GM12878 (cell line): Measurements from ENCODE around the gene MSL1. TPM values are rescaled to one million over a fixed set of nuclear protein-coding genes. Genes with fewer than 3 reads are reported as not detected.

Experiments used
- ATAC-seq: fragments of 200-7000 bp; cut with Tn5 transposase; 3 replicates; pipeline ENCODE4 v1.9.1; 2020; ENCODE audit warnings: mild to moderate bottlenecking, moderate library complexity
- BruUV-seq: library from RNA; stranded (reverse); fragments of 400-500 nt; replicated peaks from 2 replicates; lab custom pipeline; 2021; lab: Mats Ljungman, UMichigan
- CTCF ChIA-PET: fragments of 300-600 bp; sonication (Branson Sonifier 250); formaldehyde crosslinking; extraction: SDS; loops from one replicate; lab custom pipeline; 2021; ENCODE audit warnings: inconsistent platforms; lab: Yijun Ruan, JAX
- POLR2A ChIA-PET: fragments of 350-600 bp; formaldehyde crosslinking; extraction: SDS; loops from one replicate; lab custom pipeline; 2021; ENCODE audit warnings: inconsistent platforms; lab: Charles Lee
- RAD21 ChIA-PET: fragments of 300-600 bp; sonication (Branson Sonifier 250); formaldehyde crosslinking; loops from one replicate; lab custom pipeline; 2023; ENCODE audit warnings: antibody characterized with exemption; ENCODE audit not compliant: unreplicated experiment; lab: Charles Lee
- SMC1A ChIA-PET: fragments of 300-600 bp; sonication (Branson Sonifier 250); formaldehyde crosslinking; loops from one replicate; lab custom pipeline; 2023; ENCODE audit not compliant: unreplicated experiment, uncharacterized antibody; lab: Charles Lee
- DNase-seq: peaks from one replicate; pipeline ENCODE4 v3.0.0-alpha.2; 2011; ENCODE audit warnings: low read depth, low spot score
- FAIRE-seq: peaks from 3 replicates; lab custom pipeline; 2011; peaks lifted over from hg19 to GRCh38; lab: Jason Lieb, UNC
- H2AFZ ChIP-seq: 2 replicates; pipeline ENCODE4 v1.6.0; 2011; ENCODE audit warnings: low read depth, low read length, control low read depth; ENCODE audit not compliant: control insufficient read depth
- H3K27ac ChIP-seq: 2 replicates; pipeline ENCODE4 v1.5.1; 2011; ENCODE audit warnings: control low read depth; ENCODE audit not compliant: control insufficient read depth, insufficient read depth
- H3K27me3 ChIP-seq, 2 experiments: replicated peaks in 1 of 2; 2 replicates each; pipeline versions ENCODE4 v1.6.0 to v1.6.1; 2011; ENCODE audit warnings: low read length in 1 of 2; ENCODE audit not compliant: control insufficient read depth in 2 of 2, insufficient read depth in 2 of 2
- H3K36me3 ChIP-seq, 2 experiments: 2 replicates each; pipeline ENCODE4 v1.5.1; 2011; ENCODE audit warnings: low read length in 1 of 2; ENCODE audit not compliant: control insufficient read depth in 2 of 2, insufficient read depth in 2 of 2
- H3K4me1 ChIP-seq: 2 replicates; pipeline ENCODE4 v1.6.1; 2011; ENCODE audit warnings: mild to moderate bottlenecking, low read length, moderate library complexity, mixed read lengths; ENCODE audit not compliant: control insufficient read depth, insufficient read depth
- H3K4me2 ChIP-seq: 2 replicates; pipeline ENCODE4 v1.6.0; 2011; ENCODE audit warnings: control low read depth; ENCODE audit not compliant: control insufficient read depth, insufficient read depth
- H3K4me3 ChIP-seq: fragments of 200-600 bp; sonication (generic); 2 replicates; pipeline ENCODE4 v1.5.1; 2016
- H3K79me2 ChIP-seq: 2 replicates; pipeline ENCODE4 v1.6.0; 2011; ENCODE audit warnings: low read length; ENCODE audit not compliant: control insufficient read depth, insufficient read depth
- H3K9ac ChIP-seq: 2 replicates; pipeline ENCODE4 v1.8.0; 2011; ENCODE audit warnings: low read length, control low read depth, mixed read lengths; ENCODE audit not compliant: control insufficient read depth, insufficient read depth
- H3K9me3 ChIP-seq: replicated peaks from 3 replicates; pipeline ENCODE4 v1.5.1; 2011; ENCODE audit warnings: mild to moderate bottlenecking, low read length; ENCODE audit not compliant: control insufficient read depth, insufficient read depth
- H4K20me1 ChIP-seq: 2 replicates; pipeline ENCODE4 v1.6.0; 2011; ENCODE audit not compliant: control insufficient read depth, insufficient read depth
- BHLHE40 ChIP-seq, 2 experiments: fragments of 450-650 bp in 1 of 2; IDR thresholded peaks; 2 replicates each; pipeline ENCODE4 v1.6.1; 2011 to 2017; ENCODE audit warnings: low read depth in 2 of 2, borderline replicate concordance in 1 of 2, improper control_type of control experiment in 1 of 2, low read length in 1 of 2, mild to moderate bottlenecking in 1 of 2
- E2F4 ChIP-seq: IDR thresholded peaks from 2 replicates; pipeline ENCODE4 v1.6.1; 2012; ENCODE audit warnings: low read depth, low read length, improper control_type of control experiment
- JUNB ChIP-seq: IDR thresholded peaks from 2 replicates; pipeline ENCODE4 v1.6.1; 2016; ENCODE audit warnings: antibody characterized with exemption, mild to moderate bottlenecking
- PML ChIP-seq: IDR thresholded peaks from 2 replicates; pipeline ENCODE4 v1.6.1; 2012; ENCODE audit warnings: low read length, inconsistent platforms
- RAD51 ChIP-seq: fragments of 450-650 bp; IDR thresholded peaks from 2 replicates; pipeline ENCODE4 v1.6.1; 2016; ENCODE audit warnings: moderate library complexity, mild to moderate bottlenecking, inconsistent platforms
- RUNX3 ChIP-seq: IDR thresholded peaks from 2 replicates; pipeline ENCODE4 v1.6.1; 2012; ENCODE audit warnings: low read length, inconsistent platforms
- SMARCA5 ChIP-seq: fragments of 450-650 bp; IDR thresholded peaks from 2 replicates; pipeline ENCODE4 v1.6.1; 2017; ENCODE audit warnings: mild to moderate bottlenecking
- SREBF2 ChIP-seq: IDR thresholded peaks from 2 replicates; pipeline ENCODE4 v1.6.1; 2012; ENCODE audit warnings: mild to moderate bottlenecking, low read length
- WGBS: methylation state at CpG from one replicate; pipeline ENCODE4 v1.1.6; 2016; ENCODE audit warnings: low lambda C conversion rate; ENCODE audit not compliant: insufficient replicate concordance, insufficient coverage; ENCODE audit errors: missing lambda C conversion rate; 5-methylcytosine and 5-hydroxymethylcytosine counted together
- in situ Hi-C: fragments of 300-500 bp; cut with MboI; formaldehyde crosslinking; loops from 9 replicates; pipeline ENCODE4 v1.14.3; 2018; ENCODE audit warnings: mixed read lengths
- intact Hi-C: fragments of 100-400 bp; cut with micrococcal nuclease; formaldehyde crosslinking; loops from one replicate; pipeline ENCODE4 v1.14.2; 2022; ENCODE audit not compliant: unreplicated experiment
- polyA plus RNA-seq, 11 experiments: library from polyadenylated mRNA; depleted of rRNA in 4 of 11; unstranded in 6 of 11; stranded (reverse) in 5 of 11; fragments of >200 nt; fragmentation: Nextera tagmentation in 4 of 11; fragmentation: Illumina TruSeq in 1 of 11; extraction: Ambion mirVana in 4 of 11; extraction: Trizol in 1 of 11; gene quantifications; 1 replicate in 1 of 11; 2 replicates in 10 of 11; pipeline versions ENCODE4 v1.2.1 to v1.2.3, GENCODE V29; 2011 to 2016; ENCODE audit warnings: inconsistent platforms in 2 of 11, missing spikeins in 2 of 11, low read depth in 1 of 11
- total RNA-seq, 4 experiments: library from RNA; depleted of rRNA in 3 of 4; stranded (reverse); fragments of >200 nt in 3 of 4; fragmentation: Illumina TruSeq in 1 of 4; extraction: Trizol in 1 of 4; gene quantifications; 2 replicates each; pipeline versions ENCODE4 v1.2.1 to v1.2.3, GENCODE V29; 2013 to 2021

Gene MSL1
- total and polyA plus RNA-seq, 10 of the 15 experiments (the other 5 are each of a cell fraction or from before 2014, with no cell fraction given), result 6.1 to 95.2 (median 51.8) TPM

GRCh38 chr17:40121181-40122135 lies at the start of gene MSL1 (continued):
- no peak for TF ChIP-seq BHLHE40 (IDR thresholded peaks at IDR 0.05; ENCODE audit: borderline replicate concordance in 1 of 2, low read depth in 2 of 2, low read length in 1 of 2)
- no peak for TF ChIP-seq RUNX3
- no peak for TF ChIP-seq E2F4

DNA sequence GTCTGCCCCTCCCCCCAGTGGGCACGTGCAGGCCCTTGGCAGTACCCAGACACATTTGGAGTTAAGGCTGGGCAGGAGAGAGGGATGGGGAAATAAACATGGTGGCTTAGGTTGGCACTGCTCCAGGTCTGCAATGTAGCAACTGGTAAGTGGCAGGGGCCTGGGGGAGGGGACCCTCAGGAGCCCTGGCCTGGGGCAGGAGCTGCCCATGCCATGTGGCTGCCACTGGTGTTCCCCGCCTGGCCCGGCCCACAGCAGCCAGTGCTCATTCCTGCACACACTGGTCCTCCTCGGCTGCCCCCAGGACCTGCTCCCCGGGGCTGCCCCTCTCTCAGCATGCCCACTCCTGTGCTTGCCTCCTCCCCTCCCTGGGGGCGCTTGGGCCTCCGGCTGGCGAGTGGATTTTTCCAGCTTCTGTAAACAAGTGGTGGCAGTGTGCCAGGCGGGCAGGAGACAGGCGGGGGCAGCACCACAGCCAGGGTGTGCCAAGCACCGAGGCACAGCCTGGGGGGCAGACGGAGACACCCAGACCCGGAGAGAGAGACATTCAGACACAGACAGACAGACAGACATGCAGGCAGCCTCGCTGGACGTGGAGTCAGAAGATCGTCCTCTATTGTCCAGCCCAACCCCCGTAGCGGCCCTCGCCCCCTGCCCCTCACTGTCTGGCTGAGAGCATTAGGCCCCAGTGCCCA lies 49.6 kb upstream of the MSL1 start:
- Histone ChIP-seq H3K4me3 (no peak overlapping the region), H3K4me2 (no peak overlapping the region), H3K27me3 (no peaks in the 10 kb centered on the region), H3K4me1 (peaks cover 29% of the 10 kb centered on the region), H4K20me1 (no peaks in the 10 kb centered on the region), H2AFZ (no peak overlapping the region), H3K79me2 (no peaks in the 10 kb centered on the region), H3K27ac (no peak overlapping the region), H3K9ac (no peak overlapping the region)
- ATAC-seq (no peak), FAIRE-seq (no peak), DNase-seq (no peak)
- ChIA-PET POLR2A (no interaction called here), SMC1A (interaction anchor here (0.6 to 6.4 kb wide), 3 partner anchors 10 to 95 kb away, joined by 3 to 56 read pairs (median 4); no protein-coding TSS in a partner anchor), CTCF (interaction anchor here (1.7 to 15.2 kb wide), 2 partner anchors 10 to 40 kb away, joined by 7 to 120 read pairs; partner anchors contain the start of gene THRA), RAD21 (no interaction called here)
- 44% methylated on average over 17 of the region's 19 CpGs for WGBS
- intact Hi-C loops, result no loop called here
- no TSS peak for BruUV-seq
- TF ChIP-seq PML (no peak), JUNB (no peak), RAD51 (no peak), BHLHE40 (IDR thresholded peaks at IDR 0.05; ENCODE audit: borderline replicate concordance in 1 of 2, low read depth in 2 of 2, low read length in 1 of 2) (peak; percentile 57 to 89; a peak in 3 of 4 replicates), SREBF2 (no peak), SMARCA5 (no peak)
- TF ChIP-seq, all 136 proteins: peak for 1
- Histone ChIP-seq H3K9me3 (no peaks in the 10 kb centered on the region), H3K36me3 (no peaks in the 10 kb centered on the region)
- in situ Hi-C loops, result no loop called here
